ENCODE measurements around the gene PRKCB. TPM values are rescaled to one million over a fixed set of nuclear protein-coding genes. Genes with fewer than 3 reads are reported as not detected.

The PRKCB gene
- total RNA-seq, 2 experiments from 2014 or later, result 21.0 to 51.6 TPM

DNA sequence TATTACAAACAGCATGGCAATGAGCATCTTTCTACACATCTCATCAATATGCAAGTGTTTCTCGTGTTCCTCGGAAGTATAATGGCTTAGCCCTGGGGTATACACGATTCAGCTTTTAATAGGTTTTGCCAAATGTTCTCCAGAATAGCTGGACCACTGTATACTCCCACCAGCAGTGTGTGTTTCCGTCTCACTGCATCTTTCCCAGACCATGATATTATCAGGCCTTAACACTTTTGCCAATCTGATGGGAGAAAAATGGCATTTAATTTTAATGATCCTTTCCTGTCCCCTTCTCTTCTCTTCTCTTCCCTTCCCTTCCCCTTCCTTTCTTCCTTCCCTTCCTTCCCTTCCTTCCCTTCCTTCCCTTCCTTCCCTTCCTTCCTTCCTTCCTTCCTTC, 30.8 kb downstream of the PRKCB start:
- H3K36me3 ChIP-seq (ENCODE audit: insufficient read depth, low read length), result no peaks in the 10 kb centered on the region
- no peak overlapping the region for H3K4me3 ChIP-seq (ENCODE audit: low read depth, low read length, poor library complexity, severe bottlenecking)
- DNase-seq (ENCODE audit: low spot score), result no peak
- no peak for TF ChIP-seq EZH2phosphoT487 (IDR thresholded peaks at IDR 0.05; ENCODE audit: borderline replicate concordance, low read depth, low read length)
- TF ChIP-seq, protein P1, sequence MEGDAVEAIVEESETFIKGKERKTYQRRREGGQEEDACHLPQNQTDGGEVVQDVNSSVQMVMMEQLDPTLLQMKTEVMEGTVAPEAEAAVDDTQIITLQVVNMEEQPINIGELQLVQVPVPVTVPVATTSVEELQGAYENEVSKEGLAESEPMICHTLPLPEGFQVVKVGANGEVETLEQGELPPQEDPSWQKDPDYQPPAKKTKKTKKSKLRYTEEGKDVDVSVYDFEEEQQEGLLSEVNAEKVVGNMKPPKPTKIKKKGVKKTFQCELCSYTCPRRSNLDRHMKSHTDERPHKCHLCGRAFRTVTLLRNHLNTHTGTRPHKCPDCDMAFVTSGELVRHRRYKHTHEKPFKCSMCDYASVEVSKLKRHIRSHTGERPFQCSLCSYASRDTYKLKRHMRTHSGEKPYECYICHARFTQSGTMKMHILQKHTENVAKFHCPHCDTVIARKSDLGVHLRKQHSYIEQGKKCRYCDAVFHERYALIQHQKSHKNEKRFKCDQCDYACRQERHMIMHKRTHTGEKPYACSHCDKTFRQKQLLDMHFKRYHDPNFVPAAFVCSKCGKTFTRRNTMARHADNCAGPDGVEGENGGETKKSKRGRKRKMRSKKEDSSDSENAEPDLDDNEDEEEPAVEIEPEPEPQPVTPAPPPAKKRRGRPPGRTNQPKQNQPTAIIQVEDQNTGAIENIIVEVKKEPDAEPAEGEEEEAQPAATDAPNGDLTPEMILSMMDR (conservative IDR thresholded peaks at IDR 0.05; ENCODE audit: low read length), result no peak
- intact Hi-C loops (cut with micrococcal nuclease; ENCODE audit: unreplicated experiment), result loop anchor here (10.0 kb wide), 1 partner anchor 352 kb away; the partner anchor contains the start of gene GGA2
- H3K4me2 ChIP-seq (ENCODE audit: low read length), result no peak overlapping the region
- H3K27ac ChIP-seq (ENCODE audit: low read depth, low read length, poor library complexity, severe bottlenecking), result no peak overlapping the region
- peaks cover 29% of the 10 kb centered on the region; the same call in 1 of the 2 replicates for H3K79me2 ChIP-seq (ENCODE audit: insufficient read depth, low read depth, low read length)
- peaks cover 57% of the 10 kb centered on the region for H3K4me1 ChIP-seq (ENCODE audit: insufficient read depth, low read length, poor library complexity, severe bottlenecking)
- no peak overlapping the region for H2AFZ ChIP-seq (ENCODE audit: low read length)
- CTCF ChIA-PET (ENCODE audit: unreplicated experiment), result no interaction called here
- H3K9me2 ChIP-seq (ENCODE audit: insufficient read depth, low read length), result no peaks in the 10 kb centered on the region
- no peaks in the 10 kb centered on the region for H3K9me3 ChIP-seq (ENCODE audit: low read length)
- H4K20me1 ChIP-seq (ENCODE audit: insufficient read depth, low read length), result no peaks in the 10 kb centered on the region
- POLR2A ChIA-PET, result interaction anchor here (0.6 kb wide), 1 partner anchor 18 kb away, joined by 6 read pairs; no protein-coding TSS in a partner anchor
- BruUV-seq (replicated peaks), result no TSS peak

DNA sequence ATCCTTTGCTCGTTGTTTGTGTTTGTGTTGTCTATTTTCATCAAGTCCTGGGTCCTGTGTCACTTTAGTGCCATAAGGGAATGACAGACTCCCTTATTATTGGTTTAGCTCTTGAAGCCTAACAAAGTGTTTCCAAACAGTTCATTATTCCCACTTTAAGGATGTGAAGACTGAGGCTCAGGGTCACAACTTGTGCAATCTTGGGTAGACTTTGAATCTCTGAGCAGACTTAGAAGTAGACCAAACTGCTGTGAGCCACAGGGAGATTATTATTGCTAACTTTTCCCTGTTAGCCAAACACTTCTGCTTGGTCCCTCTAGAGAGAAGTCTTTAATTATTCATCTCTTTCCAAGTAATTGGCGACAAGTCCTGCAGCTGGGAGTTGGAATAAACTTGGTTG, 31.8 kb downstream of the PRKCB start:
- Histone ChIP-seq H3K9me2 (ENCODE audit: insufficient read depth, low read length) (no peaks in the 10 kb centered on the region), H4K20me1 (ENCODE audit: insufficient read depth, low read length) (no peaks in the 10 kb centered on the region), H3K36me3 (ENCODE audit: insufficient read depth, low read length) (no peaks in the 10 kb centered on the region), H3K4me1 (ENCODE audit: insufficient read depth, low read length, poor library complexity, severe bottlenecking) (peaks cover 50% of the 10 kb centered on the region), H3K9me3 (ENCODE audit: low read length) (no peaks in the 10 kb centered on the region), H3K4me3 (ENCODE audit: low read depth, low read length, poor library complexity, severe bottlenecking) (no peak overlapping the region), H3K79me2 (ENCODE audit: insufficient read depth, low read depth, low read length) (peaks cover 20% of the 10 kb centered on the region; the same call in 1 of the 2 replicates), H2AFZ (ENCODE audit: low read length) (no peak overlapping the region), H3K27ac (ENCODE audit: low read depth, low read length, poor library complexity, severe bottlenecking) (no peak overlapping the region), H3K4me2 (ENCODE audit: low read length) (no peak overlapping the region)
- no peak for DNase-seq (ENCODE audit: low spot score)
- intact Hi-C loops (cut with micrococcal nuclease; ENCODE audit: unreplicated experiment), result loop anchor here (10.0 kb wide), 1 partner anchor 353 kb away; the partner anchor contains the start of gene GGA2
- ChIA-PET POLR2A (no interaction called here), CTCF (ENCODE audit: unreplicated experiment) (no interaction called here)
- TF ChIP-seq EZH2phosphoT487 (IDR thresholded peaks at IDR 0.05; ENCODE audit: borderline replicate concordance, low read depth, low read length), result no peak
- TF ChIP-seq, protein P1 (conservative IDR thresholded peaks at IDR 0.05; ENCODE audit: low read length), result no peak
- BruUV-seq (replicated peaks), result no TSS peak

DNA sequence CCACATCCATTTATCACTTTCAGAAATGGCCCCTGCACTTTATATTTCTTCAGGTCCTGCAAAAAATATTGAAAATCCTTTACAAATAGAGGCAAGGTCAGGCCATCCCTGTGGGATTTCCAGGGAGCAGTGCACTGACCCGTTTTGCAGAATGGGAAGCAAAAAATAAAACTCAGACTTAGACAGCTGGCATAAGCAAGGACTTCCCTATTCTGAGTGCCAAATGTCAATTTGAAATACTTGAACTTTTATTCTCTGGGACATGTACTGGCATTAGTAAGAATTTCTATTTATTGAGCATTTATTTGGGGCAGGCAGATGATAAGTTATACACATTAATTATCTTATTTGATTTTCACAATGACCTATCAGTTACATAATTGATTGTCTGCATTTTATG, 32.4 kb downstream of the PRKCB start:
- ChIA-PET CTCF (ENCODE audit: unreplicated experiment) (no interaction called here), POLR2A (interaction anchor here (0.9 kb wide), 1 partner anchor 17 kb away, joined by 3 read pairs; no protein-coding TSS in a partner anchor)
- Histone ChIP-seq H3K9me2 (ENCODE audit: insufficient read depth, low read length) (no peaks in the 10 kb centered on the region), H3K4me2 (ENCODE audit: low read length) (no peak overlapping the region), H3K36me3 (ENCODE audit: insufficient read depth, low read length) (no peaks in the 10 kb centered on the region), H3K27ac (ENCODE audit: low read depth, low read length, poor library complexity, severe bottlenecking) (no peak overlapping the region), H4K20me1 (ENCODE audit: insufficient read depth, low read length) (no peaks in the 10 kb centered on the region), H3K4me1 (ENCODE audit: insufficient read depth, low read length, poor library complexity, severe bottlenecking) (peaks cover 45% of the 10 kb centered on the region), H3K4me3 (ENCODE audit: low read depth, low read length, poor library complexity, severe bottlenecking) (no peak overlapping the region), H2AFZ (ENCODE audit: low read length) (no peak overlapping the region), H3K79me2 (ENCODE audit: insufficient read depth, low read depth, low read length) (peaks cover 16% of the 10 kb centered on the region; the same call in 1 of the 2 replicates), H3K9me3 (ENCODE audit: low read length) (no peaks in the 10 kb centered on the region)
- DNase-seq (ENCODE audit: low spot score), result no peak
- TF ChIP-seq, protein P1 (conservative IDR thresholded peaks at IDR 0.05; ENCODE audit: low read length), result no peak
- no peak for TF ChIP-seq EZH2phosphoT487 (IDR thresholded peaks at IDR 0.05; ENCODE audit: borderline replicate concordance, low read depth, low read length)
- intact Hi-C loops (cut with micrococcal nuclease; ENCODE audit: unreplicated experiment), result loop anchor here (10.0 kb wide), 1 partner anchor 353 kb away; the partner anchor contains the start of gene GGA2
- no TSS peak for BruUV-seq (replicated peaks)

All from OCI-LY7 (cell line).